Measurements from ENCODE around the gene COL18A1. TPM values are rescaled to one million over a fixed set of nuclear protein-coding genes. Genes with fewer than 3 reads are reported as not detected.

Gene COL18A1
- total RNA-seq, 1 experiment from 2014 or later: 0.11 TPM

- H3K79me2 ChIP-seq (ENCODE audit: low read length): no peaks in the 10 kb centered on the region
- no peak overlapping the region for H3K27ac ChIP-seq (ENCODE audit: low read length)
- H3K27me3 ChIP-seq (ENCODE audit: low read length): no peaks in the 10 kb centered on the region
- no peak overlapping the region for H3K9ac ChIP-seq (ENCODE audit: low read length)
- H3K4me2 ChIP-seq (ENCODE audit: low read depth, low read length, poor library complexity, severe bottlenecking): no peak overlapping the region
- H3K9me3 ChIP-seq (ENCODE audit: low read length): no peaks in the 10 kb centered on the region
- H3K36me3 ChIP-seq (ENCODE audit: insufficient read depth, low read length): no peaks in the 10 kb centered on the region
- H3K4me1 ChIP-seq (ENCODE audit: low read length): no peaks in the 10 kb centered on the region
- no peak overlapping the region for H2AFZ ChIP-seq (ENCODE audit: low read length)
- H4K20me1 ChIP-seq (ENCODE audit: insufficient read depth, low read depth, low read length): 0 out of 2 replicates have a peak, but pooled peaks cover 4% of the 10 kb centered on the region
- no peak overlapping the region for H3K4me3 ChIP-seq (ENCODE audit: low read length)
- H3K9me2 ChIP-seq (replicated peaks; ENCODE audit: insufficient read depth, low read length): no peaks in the 10 kb centered on the region
- no peak for DNase-seq
Observed at GRCh38 chr21:45410865-45411809, 6.2 kb downstream of the COL18A1 start.

DNA sequence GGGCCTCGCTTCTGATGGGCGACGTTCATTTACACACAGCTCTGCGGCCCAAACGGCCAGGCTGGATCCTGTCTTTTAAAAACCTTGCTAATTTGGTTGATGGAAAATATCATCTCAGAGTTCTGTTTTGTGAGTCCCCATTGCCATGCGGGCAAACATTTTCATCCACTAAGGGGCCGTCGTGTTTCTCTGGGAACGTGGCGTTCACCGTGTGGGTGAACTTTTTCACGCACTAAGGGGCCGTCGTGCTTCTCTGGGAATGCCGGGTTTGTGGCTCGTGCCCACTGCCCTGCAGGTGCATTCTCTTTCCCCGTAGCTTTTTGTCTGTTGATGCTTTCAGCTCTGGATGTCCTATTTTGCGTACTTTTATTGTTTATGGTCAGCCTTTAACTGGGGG lies 6.8 kb downstream of the COL18A1 start:
- Histone ChIP-seq H3K4me1 (ENCODE audit: low read length) (no peaks in the 10 kb centered on the region), H3K27ac (ENCODE audit: low read length) (no peak overlapping the region), H4K20me1 (ENCODE audit: insufficient read depth, low read depth, low read length) (0 out of 2 replicates have a peak, but pooled peaks cover 4% of the 10 kb centered on the region), H3K9me3 (ENCODE audit: low read length) (no peaks in the 10 kb centered on the region), H3K9ac (ENCODE audit: low read length) (no peak overlapping the region), H2AFZ (ENCODE audit: low read length) (no peak overlapping the region), H3K79me2 (ENCODE audit: low read length) (no peaks in the 10 kb centered on the region), H3K27me3 (ENCODE audit: low read length) (no peaks in the 10 kb centered on the region), H3K4me3 (ENCODE audit: low read length) (no peak overlapping the region), H3K4me2 (ENCODE audit: low read depth, low read length, poor library complexity, severe bottlenecking) (no peak overlapping the region), H3K9me2 (replicated peaks; ENCODE audit: insufficient read depth, low read length) (no peaks in the 10 kb centered on the region), H3K36me3 (ENCODE audit: insufficient read depth, low read length) (no peaks in the 10 kb centered on the region)
- DNase-seq: no peak

DNA sequence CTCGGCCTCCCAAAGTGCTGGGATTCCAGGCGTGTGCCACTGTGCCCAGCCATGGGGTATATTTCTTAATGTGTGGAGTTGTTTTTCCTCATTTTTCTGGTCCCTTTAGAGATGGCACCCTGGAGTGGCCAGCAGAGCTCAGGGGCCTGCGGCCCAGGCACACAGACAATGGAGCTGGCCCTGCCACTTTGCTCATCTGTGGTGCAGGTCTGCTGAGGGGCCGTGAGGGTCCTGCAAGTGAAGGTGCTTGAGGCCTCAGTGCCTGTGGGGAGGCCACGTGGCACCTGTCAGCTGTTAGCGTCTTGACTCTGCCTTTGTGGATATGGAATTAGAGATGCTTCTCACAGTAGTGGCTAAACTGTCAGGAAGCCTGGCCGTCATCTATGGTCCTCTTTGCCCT lies 7.5 kb downstream of the COL18A1 start:
- H3K27me3 ChIP-seq (ENCODE audit: low read length): no peaks in the 10 kb centered on the region
- no peak overlapping the region for H3K9ac ChIP-seq (ENCODE audit: low read length)

DNA sequence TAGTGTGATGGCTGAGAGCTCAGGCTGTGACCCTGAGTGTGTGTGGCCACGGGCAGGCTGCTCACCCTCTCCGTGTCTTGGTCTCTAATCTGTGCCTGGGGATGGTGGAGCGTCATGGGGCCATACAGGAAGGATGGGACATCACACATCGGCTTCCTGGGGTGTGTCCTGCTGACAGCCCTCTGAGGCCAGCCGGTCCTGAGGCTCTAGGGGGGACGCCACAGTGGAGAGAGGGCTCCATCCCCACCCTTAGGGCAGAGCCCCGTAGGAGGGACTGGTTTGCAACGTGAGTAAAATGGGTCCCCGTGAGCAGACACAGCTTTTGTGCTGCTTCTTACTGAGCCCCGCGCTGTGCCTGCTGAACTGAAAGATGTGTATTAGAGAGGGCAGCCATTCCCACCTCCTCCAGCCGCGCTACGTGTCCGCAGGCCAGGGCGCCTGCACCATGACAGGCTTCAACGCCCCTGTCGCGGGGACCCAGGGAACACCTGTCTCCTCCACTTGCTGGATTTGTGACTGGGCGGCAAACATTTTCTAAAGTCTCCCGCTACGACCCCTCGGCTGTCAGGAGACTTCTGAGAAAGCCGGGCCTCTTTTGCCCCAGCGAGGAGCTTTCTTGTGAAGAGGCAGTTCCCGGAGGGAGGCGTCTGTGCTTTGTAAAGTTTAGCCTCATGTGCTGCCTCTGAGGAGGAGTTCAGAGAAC lies 8.1 kb downstream of the COL18A1 start:
- Histone ChIP-seq H3K79me2 (ENCODE audit: low read length) (no peaks in the 10 kb centered on the region), H3K27ac (ENCODE audit: low read length) (no peak overlapping the region), H3K9ac (ENCODE audit: low read length) (no peak overlapping the region), H3K4me3 (ENCODE audit: low read length) (no peak overlapping the region), H3K36me3 (ENCODE audit: insufficient read depth, low read length) (no peaks in the 10 kb centered on the region), H3K9me3 (ENCODE audit: low read length) (no peaks in the 10 kb centered on the region), H4K20me1 (ENCODE audit: insufficient read depth, low read depth, low read length) (no peaks in the 10 kb centered on the region), H3K4me1 (ENCODE audit: low read length) (no peaks in the 10 kb centered on the region), H3K9me2 (replicated peaks; ENCODE audit: insufficient read depth, low read length) (no peaks in the 10 kb centered on the region), H3K4me2 (ENCODE audit: low read depth, low read length, poor library complexity, severe bottlenecking) (no peak overlapping the region), H2AFZ (ENCODE audit: low read length) (no peak overlapping the region), H3K27me3 (ENCODE audit: low read length) (no peaks in the 10 kb centered on the region)
- DNase-seq: no peak

More for the DNA sequence above, 7.5 kb downstream of the COL18A1 start:
- Histone ChIP-seq H3K4me3 (ENCODE audit: low read length) (no peak overlapping the region), H3K9me2 (replicated peaks; ENCODE audit: insufficient read depth, low read length) (no peaks in the 10 kb centered on the region), H3K4me2 (ENCODE audit: low read depth, low read length, poor library complexity, severe bottlenecking) (no peak overlapping the region), H3K79me2 (ENCODE audit: low read length) (no peaks in the 10 kb centered on the region), H4K20me1 (ENCODE audit: insufficient read depth, low read depth, low read length) (no peaks in the 10 kb centered on the region), H3K27ac (ENCODE audit: low read length) (no peak overlapping the region), H2AFZ (ENCODE audit: low read length) (no peak overlapping the region), H3K9me3 (ENCODE audit: low read length) (no peaks in the 10 kb centered on the region), H3K36me3 (ENCODE audit: insufficient read depth, low read length) (no peaks in the 10 kb centered on the region), H3K4me1 (ENCODE audit: low read length) (no peaks in the 10 kb centered on the region)
- DNase-seq: no peak

DNA sequence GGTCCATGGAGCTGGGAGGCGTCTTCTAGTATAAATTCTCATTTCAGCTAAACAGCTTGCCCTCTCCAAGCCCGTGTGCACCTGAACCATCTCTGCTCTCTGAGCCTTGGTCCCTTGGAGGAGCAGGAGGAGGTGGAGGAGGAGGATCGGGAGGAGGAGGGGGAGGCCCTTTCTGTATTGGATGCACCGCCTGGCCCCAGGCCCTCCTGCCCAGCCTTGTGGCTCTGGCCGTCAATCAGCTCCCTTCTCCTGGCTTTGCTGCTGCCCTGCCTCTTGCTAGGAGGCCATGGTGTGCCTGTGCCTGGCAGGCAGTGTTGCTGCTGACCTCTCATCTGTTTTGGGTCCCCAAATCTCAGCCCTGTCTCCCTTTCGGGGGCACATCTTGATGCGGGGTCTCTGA lies 9.0 kb downstream of the COL18A1 start:
- no peaks in the 10 kb centered on the region for H3K4me1 ChIP-seq (ENCODE audit: low read length)
- no peaks in the 10 kb centered on the region for H4K20me1 ChIP-seq (ENCODE audit: insufficient read depth, low read depth, low read length)
- no peak overlapping the region for H3K9ac ChIP-seq (ENCODE audit: low read length)
- no peaks in the 10 kb centered on the region for H3K79me2 ChIP-seq (ENCODE audit: low read length)
- H3K4me3 ChIP-seq (ENCODE audit: low read length): no peak overlapping the region
- H3K4me2 ChIP-seq (ENCODE audit: low read depth, low read length, poor library complexity, severe bottlenecking): no peak overlapping the region
- no peaks in the 10 kb centered on the region for H3K9me3 ChIP-seq (ENCODE audit: low read length)
- no peak overlapping the region for H2AFZ ChIP-seq (ENCODE audit: low read length)
- no peaks in the 10 kb centered on the region for H3K9me2 ChIP-seq (replicated peaks; ENCODE audit: insufficient read depth, low read length)
- H3K27ac ChIP-seq (ENCODE audit: low read length): no peak overlapping the region
- H3K27me3 ChIP-seq (ENCODE audit: low read length): no peaks in the 10 kb centered on the region
- H3K36me3 ChIP-seq (ENCODE audit: insufficient read depth, low read length): no peaks in the 10 kb centered on the region
- no peak for DNase-seq

DNA sequence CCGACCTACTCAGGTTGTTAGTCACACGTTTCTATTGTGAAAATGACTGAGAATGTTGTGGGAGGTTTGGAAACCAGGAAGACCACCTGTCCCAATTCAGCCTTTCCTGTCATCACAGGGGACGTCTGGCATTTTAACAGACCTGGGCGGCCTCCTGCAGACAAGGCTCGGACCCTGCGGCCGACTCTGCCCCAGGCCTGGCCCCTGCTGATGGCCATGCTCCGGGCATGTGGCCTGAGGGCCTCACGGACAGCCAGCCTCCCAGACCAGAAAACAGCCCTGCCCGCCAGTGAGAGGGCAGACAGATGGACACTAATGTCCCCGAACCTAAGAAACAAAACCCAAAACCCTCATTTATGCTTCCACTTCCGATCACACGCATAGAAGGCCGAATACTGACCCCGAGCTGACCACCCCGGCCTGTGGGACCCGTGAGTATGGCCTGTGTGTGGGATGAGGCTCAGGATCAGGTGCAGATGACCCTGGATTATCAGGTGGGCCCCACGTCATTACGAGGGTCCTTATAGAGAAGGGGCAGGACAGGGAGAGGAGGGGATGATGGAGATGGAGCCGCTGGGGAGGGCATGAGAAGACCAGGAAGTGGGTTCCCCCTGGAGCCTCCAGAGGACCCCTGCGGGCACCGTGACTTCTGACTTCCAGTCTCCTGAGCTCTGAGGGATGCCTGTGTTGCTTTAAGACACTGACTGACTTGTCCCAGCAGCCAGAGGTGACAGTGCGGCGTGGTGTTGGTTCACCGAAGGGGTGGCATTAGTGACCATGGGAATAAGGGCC lies 9.6 kb downstream of the COL18A1 start:
- no peak overlapping the region for H3K4me2 ChIP-seq (ENCODE audit: low read depth, low read length, poor library complexity, severe bottlenecking)
- H3K4me1 ChIP-seq (ENCODE audit: low read length): no peaks in the 10 kb centered on the region
- H3K4me3 ChIP-seq (ENCODE audit: low read length): no peak overlapping the region
- no peak for DNase-seq
- no peak overlapping the region for H3K9ac ChIP-seq (ENCODE audit: low read length)
- no peaks in the 10 kb centered on the region for H4K20me1 ChIP-seq (ENCODE audit: insufficient read depth, low read depth, low read length)
- no peaks in the 10 kb centered on the region for H3K79me2 ChIP-seq (ENCODE audit: low read length)
- no peak overlapping the region for H2AFZ ChIP-seq (ENCODE audit: low read length)
- H3K27ac ChIP-seq (ENCODE audit: low read length): no peak overlapping the region
- no peaks in the 10 kb centered on the region for H3K9me3 ChIP-seq (ENCODE audit: low read length)
- no peaks in the 10 kb centered on the region for H3K27me3 ChIP-seq (ENCODE audit: low read length)
- no peaks in the 10 kb centered on the region for H3K36me3 ChIP-seq (ENCODE audit: insufficient read depth, low read length)
- no peaks in the 10 kb centered on the region for H3K9me2 ChIP-seq (replicated peaks; ENCODE audit: insufficient read depth, low read length)

GRCh38 chr21:45415188-45415942 lies 10.4 kb downstream of the COL18A1 start:
- Histone ChIP-seq H3K4me3 (ENCODE audit: low read length) (no peak overlapping the region), H3K4me1 (ENCODE audit: low read length) (no peaks in the 10 kb centered on the region), H3K9me3 (ENCODE audit: low read length) (no peaks in the 10 kb centered on the region), H3K27ac (ENCODE audit: low read length) (no peak overlapping the region), H3K79me2 (ENCODE audit: low read length) (no peaks in the 10 kb centered on the region), H3K27me3 (ENCODE audit: low read length) (no peaks in the 10 kb centered on the region), H4K20me1 (ENCODE audit: insufficient read depth, low read depth, low read length) (no peaks in the 10 kb centered on the region), H3K36me3 (ENCODE audit: insufficient read depth, low read length) (no peaks in the 10 kb centered on the region), H3K9ac (ENCODE audit: low read length) (no peak overlapping the region), H2AFZ (ENCODE audit: low read length) (no peak overlapping the region), H3K9me2 (replicated peaks; ENCODE audit: insufficient read depth, low read length) (no peaks in the 10 kb centered on the region), H3K4me2 (ENCODE audit: low read depth, low read length, poor library complexity, severe bottlenecking) (no peak overlapping the region)
- no peak for DNase-seq
